Kasumi-1 (cell line): ENCODE measurements around the gene CCIN.
"Not testable (repeated sequence)": the region's sequence is repeated elsewhere in the genome, so short reads cannot be mapped to it uniquely, and the experiment has no call there.

Source experiments
- DNase-seq, 2 experiments: peaks; one replicate each; lab custom pipeline; 2025; lab: John Stamatoyannopoulos, UW

The CCIN gene

GRCh38 chr9:36169166-36169565, at the start of gene CCIN:
TSS of gene CCIN (plus strand) at chr9:36169388. CDS start at chr9:36169503, 115 bp downstream.
- no peak for DNase-seq

GRCh38 chr9:36119476-36119875, 49.7 kb upstream of the CCIN start:
- DNase-seq: no peak

- DNase-seq: no peak
These were observed 48.5 kb upstream of the CCIN start for GRCh38 chr9:36120705-36121104.

- no peak for DNase-seq
These were observed 47.2 kb upstream of the CCIN start for GRCh38 chr9:36121971-36122370.

- no peak for DNase-seq
These were observed 45.7 kb upstream of the CCIN start for GRCh38 chr9:36123515-36123914.

GRCh38 chr9:36125062-36125855, 43.9 kb upstream of the CCIN start:
- DNase-seq: no peak

- DNase-seq: peak in 1 of 2 experiments; percentile 29
These were observed 43.0 kb upstream of the CCIN start for GRCh38 chr9:36126016-36126730.

- peak; percentile 89 to 90 for DNase-seq
These were observed 41.4 kb upstream of the CCIN start for GRCh38 chr9:36127652-36128244.

GRCh38 chr9:36128349-36128748, 40.8 kb upstream of the CCIN start:
- DNase-seq: peak; percentile 47 to 67

- DNase-seq: no peak
These were observed 40.0 kb upstream of the CCIN start for GRCh38 chr9:36129139-36129538.

GRCh38 chr9:36131666-36132065, 37.5 kb upstream of the CCIN start:
- DNase-seq: not testable (repeated sequence)

GRCh38 chr9:36132086-36132485, 37.1 kb upstream of the CCIN start:
- DNase-seq: no peak

- DNase-seq: no peak
These were observed 34.3 kb upstream of the CCIN start for GRCh38 chr9:36134761-36135505.

GRCh38 chr9:36135741-36136271, 33.4 kb upstream of the CCIN start:
- no peak for DNase-seq

- peak; percentile 49 to 58 for DNase-seq
These were observed 32.8 kb upstream of the CCIN start, which contains the start of gene GLIPR2 for GRCh38 chr9:36136272-36136893. TSS of gene GLIPR2 (plus strand) at chr9:36136733. CDS start at chr9:36136779, 46 bp downstream.

- no peak for DNase-seq
These were observed 32.2 kb upstream of the CCIN start for GRCh38 chr9:36136894-36137391.

GRCh38 chr9:36137392-36138004, 31.7 kb upstream of the CCIN start:
- no peak for DNase-seq

GRCh38 chr9:36138496-36138895, 30.7 kb upstream of the CCIN start:
- DNase-seq: no peak

GRCh38 chr9:36138901-36139300, 30.3 kb upstream of the CCIN start:
- DNase-seq: no peak
